Articular chondrocyte of knee joint (primary cell): ENCODE data around the gene LMBR1L. TPM values are rescaled to one million over a fixed set of nuclear protein-coding genes. Genes with fewer than 3 reads are reported as not detected.

Experiments used
- small RNA-seq: library from RNA; depleted of rRNA; stranded (forward); fragments of <200 nt; gene quantifications from one replicate; pipeline ENCODE3, GENCODE V24; 2012
- total RNA-seq: library from RNA; depleted of rRNA; stranded (reverse); fragments of >200 nt; gene quantifications from 2 replicates; pipeline ENCODE4 v1.2.3, GENCODE V29; 2012

The LMBR1L gene, protein sequence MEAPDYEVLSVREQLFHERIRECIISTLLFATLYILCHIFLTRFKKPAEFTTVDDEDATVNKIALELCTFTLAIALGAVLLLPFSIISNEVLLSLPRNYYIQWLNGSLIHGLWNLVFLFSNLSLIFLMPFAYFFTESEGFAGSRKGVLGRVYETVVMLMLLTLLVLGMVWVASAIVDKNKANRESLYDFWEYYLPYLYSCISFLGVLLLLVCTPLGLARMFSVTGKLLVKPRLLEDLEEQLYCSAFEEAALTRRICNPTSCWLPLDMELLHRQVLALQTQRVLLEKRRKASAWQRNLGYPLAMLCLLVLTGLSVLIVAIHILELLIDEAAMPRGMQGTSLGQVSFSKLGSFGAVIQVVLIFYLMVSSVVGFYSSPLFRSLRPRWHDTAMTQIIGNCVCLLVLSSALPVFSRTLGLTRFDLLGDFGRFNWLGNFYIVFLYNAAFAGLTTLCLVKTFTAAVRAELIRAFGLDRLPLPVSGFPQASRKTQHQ
- total RNA-seq, result 35.1 and 38.4 TPM in 2 replicates

DNA sequence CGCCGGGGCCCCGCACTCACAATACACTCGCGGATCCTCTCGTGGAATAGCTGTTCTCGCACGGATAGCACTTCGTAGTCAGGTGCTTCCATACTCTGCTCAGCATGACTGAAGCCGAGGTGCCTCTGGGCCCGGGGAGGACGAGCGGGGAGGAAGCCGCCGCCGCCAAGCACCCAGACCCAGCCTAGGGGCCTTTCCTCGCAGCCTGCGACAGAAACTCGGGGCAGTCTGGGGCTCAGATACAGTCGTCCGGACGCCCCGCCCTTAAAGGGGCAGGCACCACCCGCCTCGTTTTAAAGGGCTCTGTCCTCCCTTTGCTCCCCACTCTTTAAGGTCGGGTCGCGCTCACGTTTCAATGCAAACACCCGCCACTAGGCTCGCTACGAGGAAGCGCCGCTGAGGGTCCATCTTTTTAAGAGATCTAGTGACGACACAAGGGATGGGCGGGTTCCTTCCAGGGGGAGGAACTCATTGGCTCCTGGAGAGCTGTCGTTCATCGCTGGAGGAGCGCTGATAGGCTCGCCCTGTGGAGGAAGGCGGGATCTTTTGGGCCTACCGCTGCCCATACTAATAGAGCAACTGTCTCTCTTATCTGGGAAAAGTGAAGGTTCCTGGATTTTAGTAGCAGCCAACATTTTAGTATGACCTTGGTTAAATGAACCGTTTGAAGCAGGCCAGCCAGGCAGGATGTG is at the start of gene LMBR1L:
TSS of gene LMBR1L (minus strand) at position 384 of the 692 bp plus-strand sequence. CDS start at position 92, 292 bp downstream.

DNA sequence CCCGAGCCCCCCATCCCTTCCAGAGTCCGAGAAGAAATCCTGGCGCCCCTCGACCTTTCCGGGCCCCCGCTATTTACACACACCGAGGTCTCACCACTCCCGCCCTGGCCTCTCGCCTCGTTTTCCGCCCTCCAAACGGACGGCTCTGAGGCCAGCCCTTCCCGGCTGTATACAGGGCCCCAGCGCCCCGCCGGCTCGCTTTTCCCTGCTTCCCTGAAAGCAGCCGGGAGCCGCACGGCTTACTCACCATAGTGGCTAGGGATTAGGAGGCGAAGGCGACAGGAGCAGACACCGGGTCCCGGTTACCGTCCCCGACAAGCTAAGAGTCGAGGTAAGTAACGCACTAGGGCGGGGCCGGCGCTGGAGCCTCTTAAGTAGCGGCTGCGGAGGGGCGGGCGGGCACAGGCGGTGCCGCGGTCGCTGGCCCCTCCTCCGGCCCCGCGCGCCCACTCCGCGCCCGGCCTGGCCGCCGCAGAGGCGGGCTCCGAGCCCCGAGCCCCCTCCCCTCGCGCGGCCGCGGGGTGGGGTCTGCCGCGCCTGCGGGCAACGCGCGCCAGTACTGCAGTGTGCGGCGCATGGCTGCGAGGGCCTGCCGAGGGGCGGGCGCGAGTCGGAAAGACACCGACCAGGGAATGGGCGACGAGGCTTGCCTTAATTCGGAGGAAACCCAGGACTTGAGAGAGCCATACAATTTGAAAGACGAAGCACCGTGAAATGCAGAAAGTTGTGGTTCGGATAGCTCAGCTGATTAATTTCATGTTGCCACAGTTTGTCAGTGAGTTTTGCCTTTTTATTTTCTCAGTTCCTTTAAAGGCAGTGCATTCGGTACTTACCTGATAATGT is 20.6 kb upstream of the LMBR1L start, which contains the start of gene TUBA1B:
TSS of gene TUBA1B (minus strand) at position 345 of the 843 bp plus-strand sequence. CDS start at position 250, 95 bp downstream.

GRCh38 chr12:49094160-49094974 is 16.3 kb downstream of the LMBR1L start, which contains the start of gene DHH:
Gene DHH, minus strand, starts transcription at chr12:49094801. Its CDS starts 289 bp downstream, at chr12:49094512.

GRCh38 chr12:49069507-49070346 is 40.9 kb downstream of the LMBR1L start, which contains the start of gene RHEBL1:
Gene RHEBL1, minus strand, starts transcription at chr12:49069979. Its CDS starts 194 bp downstream, at chr12:49069785.

DNA sequence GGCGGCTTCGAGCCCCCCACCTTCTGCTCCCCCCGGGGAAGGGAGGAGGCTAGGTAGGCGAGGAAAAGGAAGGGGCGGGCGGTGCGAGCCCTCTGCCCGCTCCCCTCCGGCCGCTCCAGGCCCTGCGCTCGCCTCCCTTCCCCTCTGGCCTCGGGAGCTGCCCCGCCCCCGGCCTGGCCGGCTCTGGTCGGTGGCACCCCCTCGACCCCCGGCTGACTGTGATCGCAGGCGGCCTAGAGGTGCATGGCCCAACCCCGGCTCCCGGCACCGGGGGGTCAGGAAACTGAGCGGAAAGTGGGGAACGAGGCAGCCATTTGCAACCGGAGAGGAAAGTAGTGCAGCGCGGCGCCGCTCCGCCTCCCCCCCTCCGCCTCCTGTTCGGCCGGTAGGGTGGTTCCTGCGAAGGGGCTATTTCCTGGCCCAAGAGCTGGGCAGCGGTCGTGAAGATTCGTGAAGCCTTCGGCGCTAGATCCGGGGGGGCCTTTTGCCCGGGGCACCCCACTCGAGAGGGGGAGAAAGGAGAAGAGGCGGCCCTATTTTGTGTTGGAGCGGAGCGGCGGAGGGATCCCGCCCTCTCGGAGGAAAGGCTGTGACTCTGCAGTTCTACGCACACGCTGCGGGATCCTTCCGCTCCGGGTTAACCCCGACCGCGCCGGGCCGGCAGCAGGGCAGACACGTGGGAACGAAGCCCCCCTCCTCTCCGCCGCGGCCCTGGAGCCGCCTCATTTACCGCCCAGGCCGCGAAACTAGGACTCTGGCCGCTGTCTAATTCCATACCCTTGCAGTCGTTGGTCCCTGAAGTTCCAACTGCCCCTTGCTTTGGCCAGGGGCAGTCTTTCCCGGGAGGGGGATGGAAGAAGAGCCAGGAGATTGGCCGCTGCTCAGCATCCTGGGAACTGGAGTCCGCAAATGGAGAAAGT is 50.1 kb downstream of the LMBR1L start, which contains the start of gene KMT2D:
TSS of gene KMT2D (minus strand) at position 558 of the 920 bp plus-strand sequence. CDS start 5,470 bp downstream, outside the sequence.

Small RNA genes within 50 kb of the gene (small RNA-seq; reads per million reads assigned to genes)
- not detected for gene RF00019

Other genes starting within 250 kb of the LMBR1L start
- 0.22 and 0.39 TPM in 2 replicates for gene RND1, start 245.0 kb downstream of the LMBR1L start, total RNA-seq
- gene FKBP11, start 185.4 kb downstream of the LMBR1L start, total RNA-seq, result 17.4 and 31.5 TPM in 2 replicates
- 56.8 and 66.7 TPM in 2 replicates for gene ARF3, start 153.4 kb downstream of the LMBR1L start, total RNA-seq
- gene WNT10B, start 139.1 kb downstream of the LMBR1L start, total RNA-seq, result under 0.01 and 0.13 TPM in 2 replicates
- not detected in 2 replicates for gene WNT1, start 132.5 kb downstream of the LMBR1L start, total RNA-seq
- gene DDN, start 111.5 kb downstream of the LMBR1L start, total RNA-seq, result 0.11 and 0.13 TPM in 2 replicates
- gene PRKAG1, start 92.1 kb downstream of the LMBR1L start, total RNA-seq, result 96.9 and 104 TPM in 2 replicates
- 24.5 and 25.3 TPM in 2 replicates for gene KMT2D, start 50.1 kb downstream of the LMBR1L start, total RNA-seq
- gene RHEBL1, start 40.9 kb downstream of the LMBR1L start, total RNA-seq, result 0.52 and 0.54 TPM in 2 replicates
- under 0.01 TPM in 1 of 2 replicates, not detected in the other for gene DHH, start 16.0 kb downstream of the LMBR1L start, total RNA-seq
- 936 and 956 TPM in 2 replicates for gene TUBA1B, start 20.5 kb upstream of the LMBR1L start, total RNA-seq
- 516 and 528 TPM in 2 replicates for gene TUBA1A, start 78.2 kb upstream of the LMBR1L start, total RNA-seq
- gene TUBA1C, start 154.2 kb upstream of the LMBR1L start, total RNA-seq, result 385 and 391 TPM in 2 replicates
- gene PRPH, start 184.3 kb upstream of the LMBR1L start, total RNA-seq, result 1.5 and 1.8 TPM in 2 replicates
- 7.8 and 9.7 TPM in 2 replicates for gene TROAP, start 212.4 kb upstream of the LMBR1L start, total RNA-seq
- 0.13 TPM in 1 of 2 replicates, not detected in the other for gene C1QL4, start 226.3 kb upstream of the LMBR1L start, total RNA-seq
- gene DNAJC22, start 236.0 kb upstream of the LMBR1L start, total RNA-seq, result 0.91 and 1.6 TPM in 2 replicates